ENCODE measurements around the gene FRMD4A.

- no peak for TF ChIP-seq EZH2 (IDR thresholded peaks at IDR 0.05; ENCODE audit: low read depth)
- TF ChIP-seq, protein P1, sequence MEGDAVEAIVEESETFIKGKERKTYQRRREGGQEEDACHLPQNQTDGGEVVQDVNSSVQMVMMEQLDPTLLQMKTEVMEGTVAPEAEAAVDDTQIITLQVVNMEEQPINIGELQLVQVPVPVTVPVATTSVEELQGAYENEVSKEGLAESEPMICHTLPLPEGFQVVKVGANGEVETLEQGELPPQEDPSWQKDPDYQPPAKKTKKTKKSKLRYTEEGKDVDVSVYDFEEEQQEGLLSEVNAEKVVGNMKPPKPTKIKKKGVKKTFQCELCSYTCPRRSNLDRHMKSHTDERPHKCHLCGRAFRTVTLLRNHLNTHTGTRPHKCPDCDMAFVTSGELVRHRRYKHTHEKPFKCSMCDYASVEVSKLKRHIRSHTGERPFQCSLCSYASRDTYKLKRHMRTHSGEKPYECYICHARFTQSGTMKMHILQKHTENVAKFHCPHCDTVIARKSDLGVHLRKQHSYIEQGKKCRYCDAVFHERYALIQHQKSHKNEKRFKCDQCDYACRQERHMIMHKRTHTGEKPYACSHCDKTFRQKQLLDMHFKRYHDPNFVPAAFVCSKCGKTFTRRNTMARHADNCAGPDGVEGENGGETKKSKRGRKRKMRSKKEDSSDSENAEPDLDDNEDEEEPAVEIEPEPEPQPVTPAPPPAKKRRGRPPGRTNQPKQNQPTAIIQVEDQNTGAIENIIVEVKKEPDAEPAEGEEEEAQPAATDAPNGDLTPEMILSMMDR (conservative IDR thresholded peaks at IDR 0.05): no peak
Measured at GRCh38 chr10:14116837-14117236, 213.9 kb downstream of the FRMD4A start.
